RKO (cell line): ENCODE results near the gene KDM3A.

Experiments used
- DNase-seq: peaks from one replicate; pipeline ENCODE4 v3.0.0-alpha.2; 2016; ENCODE audit warnings: low spot score

KDM3A gene

GRCh38 chr2:86435531-86435930 is 5.6 kb upstream of the KDM3A start:
- DNase-seq: no peak

GRCh38 chr2:86436328-86436727 is 4.8 kb upstream of the KDM3A start:
- no peak for DNase-seq

GRCh38 chr2:86439879-86440630 is 1.1 kb upstream of the KDM3A start:
- peak; percentile 9 for DNase-seq

- no peak for DNase-seq
These were observed 266 bp downstream of the KDM3A start for GRCh38 chr2:86441392-86441881.

GRCh38 chr2:86441882-86442641 is 891 bp downstream of the KDM3A start:
- DNase-seq: peak; percentile 73

- DNase-seq: peak; percentile 92
These were observed 1.5 kb downstream of the KDM3A start for GRCh38 chr2:86442642-86443005.

- no peak for DNase-seq
These were observed 2.6 kb downstream of the KDM3A start for GRCh38 chr2:86443631-86444350.

- no peak for DNase-seq
These were observed 4.3 kb downstream of the KDM3A start for GRCh38 chr2:86445436-86445835.

GRCh38 chr2:86446060-86446459 is 4.9 kb downstream of the KDM3A start:
- no peak for DNase-seq

GRCh38 chr2:86453836-86454235 is 12.7 kb downstream of the KDM3A start:
- DNase-seq: no peak

GRCh38 chr2:86454238-86454637 is 13.1 kb downstream of the KDM3A start:
- no peak for DNase-seq

GRCh38 chr2:86455181-86455580 is 14.0 kb downstream of the KDM3A start:
- no peak for DNase-seq

GRCh38 chr2:86461042-86461743 is 20.0 kb downstream of the KDM3A start:
- no peak for DNase-seq

GRCh38 chr2:86464652-86465051 is 23.5 kb downstream of the KDM3A start:
- no peak for DNase-seq

GRCh38 chr2:86466306-86466705 is 25.1 kb downstream of the KDM3A start:
- no peak for DNase-seq

- DNase-seq: no peak
These were observed 27.2 kb downstream of the KDM3A start for GRCh38 chr2:86468162-86469033.

- no peak for DNase-seq
These were observed 29.7 kb downstream of the KDM3A start for GRCh38 chr2:86470890-86471289.

- no peak for DNase-seq
These were observed 30.5 kb downstream of the KDM3A start for GRCh38 chr2:86471637-86472036.

- no peak for DNase-seq
These were observed 34.9 kb downstream of the KDM3A start for GRCh38 chr2:86476092-86476491.

GRCh38 chr2:86476918-86477317 is 35.7 kb downstream of the KDM3A start:
- DNase-seq: no peak

GRCh38 chr2:86477349-86477748 is 36.2 kb downstream of the KDM3A start:
- DNase-seq: no peak
